HepG2 (cell line): ENCODE measurements around the gene APC2. TPM values are rescaled to one million over a fixed set of nuclear protein-coding genes. Genes with fewer than 3 reads are reported as not detected.

Experiments
- FOXA3 ChIP-seq: IDR thresholded peaks from 2 replicates; pipeline ENCODE4 v1.6.1; 2016; ENCODE audit warnings: missing genetic modification reagents, missing compliant biosample characterization
- HNF1B ChIP-seq: sonication (generic); formaldehyde crosslinking; IDR thresholded peaks from 2 replicates; pipeline ENCODE4 v1.5.1; 2020; ENCODE audit warnings: mild to moderate bottlenecking, moderate library complexity, missing genetic modification reagents
- HOXA3 ChIP-seq: sonication (generic); formaldehyde crosslinking; IDR thresholded peaks from 2 replicates; pipeline ENCODE4 v1.5.0; 2020; ENCODE audit warnings: missing genetic modification reagents
- JARID2 ChIP-seq: sonication (generic); formaldehyde crosslinking; IDR thresholded peaks from 2 replicates; pipeline ENCODE4 v1.8.1; 2023; ENCODE audit warnings: missing genetic modification reagents, inconsistent platforms; ENCODE audit not compliant: insufficient replicate concordance
- KDM4B ChIP-seq: sonication (generic); formaldehyde crosslinking; IDR thresholded peaks from 2 replicates; pipeline ENCODE4 v1.4.0; 2020; ENCODE audit warnings: missing genetic modification reagents
- MIXL1 ChIP-seq: IDR thresholded peaks from 2 replicates; pipeline ENCODE4 v1.6.1; 2016
- NBN ChIP-seq: fragments of 450-650 bp; conservative IDR thresholded peaks from 2 replicates; pipeline ENCODE4 v1.6.1; 2017
- NR0B2 ChIP-seq: sonication (generic); formaldehyde crosslinking; IDR thresholded peaks from 2 replicates; pipeline ENCODE4 v1.4.0; 2020; ENCODE audit warnings: mild to moderate bottlenecking, missing genetic modification reagents
- PCBP1 ChIP-seq: fragments of 200-400 bp; formaldehyde crosslinking; IDR thresholded peaks from 2 replicates; pipeline ENCODE4 v1.6.1; 2017; ENCODE audit warnings: mild to moderate bottlenecking, low read depth, low read length, borderline replicate concordance
- RCOR2 ChIP-seq: IDR thresholded peaks from 2 replicates; pipeline ENCODE4 v1.6.1; 2016; ENCODE audit warnings: missing biosample characterization, missing genetic modification reagents
- RFXAP ChIP-seq: sonication (generic); formaldehyde crosslinking; IDR thresholded peaks from 2 replicates; pipeline ENCODE4 v1.4.0; 2020; ENCODE audit warnings: missing genetic modification reagents, borderline replicate concordance
- SOX5 ChIP-seq: IDR thresholded peaks from 2 replicates; pipeline ENCODE4 v1.6.1; 2016; ENCODE audit warnings: borderline replicate concordance
- SP5 ChIP-seq: IDR thresholded peaks from 2 replicates; pipeline ENCODE4 v1.6.1; 2016; ENCODE audit warnings: low read depth, borderline replicate concordance
- TCF7L2 ChIP-seq: IDR thresholded peaks from 2 replicates; pipeline ENCODE4 v1.6.1; 2011; ENCODE audit warnings: mild to moderate bottlenecking, low read depth, low read length, moderate library complexity
- THYN1 ChIP-seq: sonication (generic); formaldehyde crosslinking; IDR thresholded peaks from 2 replicates; pipeline ENCODE4 v1.8.1; 2023; ENCODE audit warnings: low read depth, mild to moderate bottlenecking, moderate library complexity, missing genetic modification reagents, borderline replicate concordance
- ZBTB37 ChIP-seq: sonication (generic); formaldehyde crosslinking; IDR thresholded peaks from 2 replicates; pipeline ENCODE4 v1.4.0; 2020; ENCODE audit warnings: mild to moderate bottlenecking, missing genetic modification reagents
- ZNF318 ChIP-seq: sonication (generic); formaldehyde crosslinking; IDR thresholded peaks from 2 replicates; pipeline ENCODE4 v1.4.0; 2020; ENCODE audit warnings: mild to moderate bottlenecking, missing genetic modification reagents
- ZNF354B ChIP-seq: sonication (generic); formaldehyde crosslinking; IDR thresholded peaks from 2 replicates; pipeline ENCODE4 v1.8.0; 2022; ENCODE audit warnings: mild to moderate bottlenecking, missing genetic modification reagents
- ZNF7 ChIP-seq: IDR thresholded peaks from 2 replicates; pipeline ENCODE4 v1.6.1; 2016; ENCODE audit warnings: missing biosample characterization, missing genetic modification reagents
- polyA plus RNA-seq, 8 experiments: library from polyadenylated mRNA; depleted of rRNA in 3 of 8; stranded (reverse) in 7 of 8; unstranded in 1 of 8; fragments of >200 nt; fragmentation: Illumina TruSeq in 4 of 8; extraction: Trizol in 4 of 8; gene quantifications; 2 replicates each; pipeline versions ENCODE4 v1.2.1 to v1.2.3, GENCODE V29; 2011 to 2016; ENCODE audit warnings: low read depth in 4 of 8, missing spikeins in 1 of 8, mixed read lengths in 1 of 8; ENCODE audit not compliant: insufficient read depth in 1 of 8
- total RNA-seq, 5 experiments: library from RNA; depleted of rRNA; stranded (reverse); fragments of >200 nt; fragmentation: Illumina TruSeq; extraction: Trizol; gene quantifications; 2 replicates each; pipeline ENCODE4 v1.2.3, GENCODE V29; 2016; ENCODE audit warnings: low read depth in 1 of 5

APC2 gene
- total and polyA plus RNA-seq, 2 of the 13 experiments (the other 11 are each of a cell fraction or from before 2014, with no cell fraction given): 0.08 to 0.22 TPM

GRCh38 chr19:1478934-1479707 lies 29.2 kb downstream of the APC2 start, which contains the start of gene C19orf25 (continued):
- TF ChIP-seq ZBTB37 (CRISPR knock-in tag) (no peak), ZNF318 (CRISPR knock-in tag) (no peak), HNF1B (CRISPR knock-in tag) (no peak; the same call in 1 of the 2 replicates), RCOR2 (peak; percentile 96), TCF7L2 (no peak), NBN (no peak), ZNF7 (CRISPR knock-in tag) (no peak), SOX5 (CRISPR knock-in tag) (peak; percentile 53; the same call in 1 of the 2 replicates), ZNF354B (CRISPR knock-in tag) (no peak), MIXL1 (CRISPR knock-in tag) (0 out of 2 replicates have a peak, but pooled peaks have one; percentile 22), THYN1 (CRISPR knock-in tag) (no peak), RFXAP (0 out of 2 replicates have a peak, but pooled peaks have one; percentile 43), KDM4B (CRISPR knock-in tag) (no peak), PCBP1 (no peak), FOXA3 (CRISPR knock-in tag) (no peak), HOXA3 (CRISPR knock-in tag) (peak; percentile 54; the same call in 1 of the 2 replicates), JARID2 (CRISPR knock-in tag) (no peak), NR0B2 (0 out of 2 replicates have a peak, but pooled peaks have one; percentile 13), SP5 (CRISPR knock-in tag) (peak; percentile 52)
